Naive thymus-derived CD4-positive, alpha-beta T cell (primary cell): ENCODE results near the gene NKD1. TPM values are rescaled to one million over a fixed set of nuclear protein-coding genes. Genes with fewer than 3 reads are reported as not detected.

Experiments used
- ATAC-seq: fragments of 150-1000 bp; cut with Tn5 transposase; 2 replicates; pipeline ENCODE4 v1.10.0; 2021; ENCODE audit warnings: mild to moderate bottlenecking, moderate library complexity
- CTCF ChIA-PET: fragments of 350-600 bp; sonication (Branson Sonifier 250); formaldehyde crosslinking; loops from one replicate; lab custom pipeline; 2021; ENCODE audit warnings: antibody characterized with exemption; lab: Charles Lee
- POLR2A ChIA-PET: fragments of 350-600 bp; sonication (Branson Sonifier 250); formaldehyde crosslinking; loops from one replicate; lab custom pipeline; 2021; ENCODE audit warnings: antibody characterized with exemption, inconsistent platforms; lab: Charles Lee
- DNase-seq, 9 donors: peaks; one replicate each; pipeline versions ENCODE4 v3.0.0 to v3.0.0-alpha.2; 2020 to 2022; ENCODE audit warnings: mixed read lengths in 1 of 9
- H3K27ac ChIP-seq: one replicate; pipeline ENCODE4 v1.7.0; 2013; ENCODE audit warnings: mild to moderate bottlenecking, low read depth, low read length, moderate library complexity
- H3K27me3 ChIP-seq, 2 donors: one replicate each; pipeline ENCODE4 v1.7.0; 2013; ENCODE audit warnings: low read length in 2 of 2, mild to moderate bottlenecking in 2 of 2, moderate library complexity in 2 of 2; ENCODE audit not compliant: control insufficient read depth in 2 of 2, insufficient read depth in 2 of 2
- H3K36me3 ChIP-seq, 3 experiments: 1 replicate in 2 of 3; 2 replicates in 1 of 3; pipeline ENCODE4 v1.7.0; 2013; ENCODE audit warnings: low read length in 3 of 3, mild to moderate bottlenecking in 3 of 3, moderate library complexity in 1 of 3; ENCODE audit not compliant: insufficient read depth in 3 of 3, control insufficient read depth in 2 of 3
- H3K4me1 ChIP-seq, 2 donors: one replicate each; pipeline ENCODE4 v1.7.0; 2013; ENCODE audit warnings: low read length in 2 of 2, mild to moderate bottlenecking in 2 of 2, moderate library complexity in 1 of 2; ENCODE audit not compliant: control insufficient read depth in 2 of 2, insufficient read depth in 2 of 2
- H3K4me3 ChIP-seq: 2 replicates; pipeline ENCODE4 v1.7.0; 2013; ENCODE audit warnings: mild to moderate bottlenecking, low read length
- H3K9me3 ChIP-seq, 3 experiments: 1 replicate in 2 of 3; 2 replicates in 1 of 3; pipeline ENCODE4 v1.7.0; 2013; ENCODE audit warnings: low read length in 3 of 3; ENCODE audit not compliant: control insufficient read depth in 2 of 3
- H3K27ac Mint-ChIP-seq, 9 donors: one replicate each; pipeline ENCODE4 v1.8.0; 2020 to 2022; ENCODE audit warnings: mixed read lengths in 9 of 9, mild to moderate bottlenecking in 8 of 9, moderate library complexity in 5 of 9, inconsistent platforms in 2 of 9
- H3K27me3 Mint-ChIP-seq, 5 donors: one replicate each; pipeline ENCODE4 v1.8.0; 2021 to 2022; ENCODE audit warnings: mixed read lengths in 5 of 5, mild to moderate bottlenecking in 1 of 5
- H3K36me3 Mint-ChIP-seq, 5 donors: one replicate each; pipeline ENCODE4 v1.8.0; 2020 to 2022; ENCODE audit warnings: mixed read lengths in 5 of 5, mild to moderate bottlenecking in 3 of 5, inconsistent platforms in 1 of 5
- H3K4me1 Mint-ChIP-seq, 7 donors: one replicate each; pipeline ENCODE4 v1.8.0; 2020 to 2022; ENCODE audit warnings: mixed read lengths in 7 of 7, mild to moderate bottlenecking in 3 of 7, inconsistent platforms in 1 of 7
- H3K4me3 Mint-ChIP-seq, 10 donors: one replicate each; pipeline ENCODE4 v1.8.0; 2020 to 2022; ENCODE audit warnings: mild to moderate bottlenecking in 10 of 10, mixed read lengths in 10 of 10, moderate library complexity in 6 of 10, inconsistent platforms in 2 of 10
- H3K9me3 Mint-ChIP-seq, 11 donors: one replicate each; pipeline ENCODE4 v1.8.0; 2020 to 2022; ENCODE audit warnings: mixed read lengths in 11 of 11, mild to moderate bottlenecking in 4 of 11, inconsistent platforms in 1 of 11, moderate library complexity in 1 of 11
- intact Hi-C, 2 donors: fragments of 100-400 bp; cut with micrococcal nuclease; formaldehyde crosslinking; loops; one replicate each; pipeline ENCODE4 v1.15.1; 2023
- polyA plus RNA-seq, 2 donors: library from polyadenylated mRNA; unstranded; fragments of 300-500 nt; fragmentation: Illumina TruSeq; gene quantifications; one replicate each; pipeline ENCODE4 v1.2.3, GENCODE V29; 2021
- total RNA-seq, 6 experiments: library from RNA in 5 of 6; stranded (reverse) in 5 of 6; gene quantifications; 1 replicate in 5 of 6; 2 replicates in 1 of 6; pipeline ENCODE4 v1.2.3 and lab custom pipeline; 2021 to 2026

NKD1 gene
- total and polyA plus RNA-seq, 7 experiments from 2014 or later: 0.36 to 7.9 (median 5.0) TPM

DNA sequence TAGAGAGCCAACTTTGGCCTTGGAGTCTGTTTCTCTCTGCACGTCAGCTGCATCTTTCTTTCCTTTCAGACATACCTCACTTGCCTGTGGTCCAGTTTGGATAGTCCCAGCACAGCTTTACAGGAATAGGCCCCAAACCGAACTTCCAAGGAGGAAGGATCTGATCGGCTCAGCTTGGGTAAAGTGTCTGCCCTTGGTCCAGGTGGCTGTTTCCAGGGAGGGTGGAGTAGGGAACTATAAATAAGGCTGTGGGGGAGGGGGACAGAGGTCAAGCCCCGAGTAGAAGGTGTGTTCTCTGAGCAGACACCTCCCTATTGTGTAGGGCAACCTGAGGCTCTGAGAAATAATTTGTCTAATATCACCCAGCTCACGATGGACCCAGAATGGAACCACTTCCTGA lies 29.2 kb upstream of the NKD1 start:
- Histone ChIP-seq H3K27me3 (no peaks in the 10 kb centered on the region), H3K27ac (no peak overlapping the region), H3K9me3 (peaks cover 0 to 8% (median 0%) of the 10 kb centered on the region in 3 experiments), H3K36me3 (no peaks in the 10 kb centered on the region), H3K4me3 (no peak overlapping the region), H3K4me1 (no peaks in the 10 kb centered on the region)
- H3K36me3 Mint-ChIP-seq: peaks cover 2 to 16% (median 9%) of the 10 kb centered on the region in 5 donors
- H3K4me3 Mint-ChIP-seq: no peak overlapping the region
- DNase-seq: no peak
- POLR2A ChIA-PET: no interaction called here
- peaks cover 0 to 25% (median 0%) of the 10 kb centered on the region in 5 donors for H3K27me3 Mint-ChIP-seq
- H3K9me3 Mint-ChIP-seq: peaks cover 8 to 30% (median 16%) of the 10 kb centered on the region in 11 donors
- intact Hi-C loops: no loop called here
- CTCF ChIA-PET: no interaction called here
- ATAC-seq: no peak
- H3K27ac Mint-ChIP-seq: peak overlapping the region in 1 of 9 donors; percentile 55
- H3K4me1 Mint-ChIP-seq: peaks cover 0 to 3% (median 0%) of the 10 kb centered on the region in 7 donors

GRCh38 chr16:50519602-50520001 lies 28.6 kb upstream of the NKD1 start:
- no peak overlapping the region for H3K4me3 Mint-ChIP-seq
- Histone ChIP-seq H3K36me3 (no peaks in the 10 kb centered on the region), H3K4me1 (no peaks in the 10 kb centered on the region), H3K4me3 (no peak overlapping the region), H3K9me3 (peaks cover 0 to 8% (median 0%) of the 10 kb centered on the region in 3 experiments), H3K27me3 (no peaks in the 10 kb centered on the region), H3K27ac (no peak overlapping the region)
- ChIA-PET POLR2A (no interaction called here), CTCF (interaction anchor here (0.7 kb wide), 1 partner anchor 150 kb away, joined by 5 read pairs; no protein-coding TSS in a partner anchor)
- H3K27me3 Mint-ChIP-seq: peaks cover 0 to 24% (median 0%) of the 10 kb centered on the region in 5 donors
- intact Hi-C loops: no loop called here
- no peak overlapping the region for H3K27ac Mint-ChIP-seq
- ATAC-seq (no peak), DNase-seq (no peak)
- peaks cover 8 to 30% (median 16%) of the 10 kb centered on the region in 11 donors for H3K9me3 Mint-ChIP-seq
- peaks cover 2 to 16% (median 9%) of the 10 kb centered on the region in 5 donors for H3K36me3 Mint-ChIP-seq
- H3K4me1 Mint-ChIP-seq: peaks cover 0 to 3% (median 0%) of the 10 kb centered on the region in 7 donors

GRCh38 chr16:50520451-50521245 lies 27.5 kb upstream of the NKD1 start:
- no peaks in the 10 kb centered on the region for H3K4me1 ChIP-seq
- CTCF ChIA-PET: no interaction called here
- Mint-ChIP-seq H3K36me3 (peaks cover 2 to 9% (median 8%) of the 10 kb centered on the region in 5 donors), H3K27ac (no peak overlapping the region), H3K27me3 (peaks cover 0 to 17% (median 0%) of the 10 kb centered on the region in 5 donors), H3K9me3 (peaks cover 8 to 23% (median 14%) of the 10 kb centered on the region in 11 donors), H3K4me3 (no peak overlapping the region), H3K4me1 (peaks cover 0 to 3% (median 0%) of the 10 kb centered on the region in 7 donors)
- no peak overlapping the region for H3K4me3 ChIP-seq
- H3K36me3 ChIP-seq: no peaks in the 10 kb centered on the region
- no peak overlapping the region for H3K27ac ChIP-seq
- peaks cover 0 to 8% (median 0%) of the 10 kb centered on the region in 3 experiments for H3K9me3 ChIP-seq
- ATAC-seq (no peak), DNase-seq (peak in 1 of 9 donors; percentile 4)
- H3K27me3 ChIP-seq: no peaks in the 10 kb centered on the region
- intact Hi-C loops: no loop called here
- POLR2A ChIA-PET: no interaction called here

GRCh38 chr16:50521246-50521900 lies 26.8 kb upstream of the NKD1 start:
- Histone ChIP-seq H3K4me3 (no peak overlapping the region), H3K9me3 (peaks cover 0 to 8% (median 0%) of the 10 kb centered on the region in 3 experiments), H3K27me3 (no peaks in the 10 kb centered on the region), H3K36me3 (no peaks in the 10 kb centered on the region), H3K4me1 (no peaks in the 10 kb centered on the region), H3K27ac (no peak overlapping the region)
- H3K9me3 Mint-ChIP-seq: peaks cover 4 to 15% (median 9%) of the 10 kb centered on the region in 11 donors
- ChIA-PET CTCF (no interaction called here), POLR2A (no interaction called here)
- H3K27me3 Mint-ChIP-seq: peaks cover 0 to 16% (median 0%) of the 10 kb centered on the region in 5 donors
- H3K4me3 Mint-ChIP-seq: no peak overlapping the region
- intact Hi-C loops: no loop called here
- peaks cover 0 to 3% (median 0%) of the 10 kb centered on the region in 7 donors for H3K4me1 Mint-ChIP-seq
- ATAC-seq: no peak
- DNase-seq: no peak
- no peak overlapping the region for H3K27ac Mint-ChIP-seq
- peaks cover 2 to 7% (median 5%) of the 10 kb centered on the region in 5 donors for H3K36me3 Mint-ChIP-seq

DNA sequence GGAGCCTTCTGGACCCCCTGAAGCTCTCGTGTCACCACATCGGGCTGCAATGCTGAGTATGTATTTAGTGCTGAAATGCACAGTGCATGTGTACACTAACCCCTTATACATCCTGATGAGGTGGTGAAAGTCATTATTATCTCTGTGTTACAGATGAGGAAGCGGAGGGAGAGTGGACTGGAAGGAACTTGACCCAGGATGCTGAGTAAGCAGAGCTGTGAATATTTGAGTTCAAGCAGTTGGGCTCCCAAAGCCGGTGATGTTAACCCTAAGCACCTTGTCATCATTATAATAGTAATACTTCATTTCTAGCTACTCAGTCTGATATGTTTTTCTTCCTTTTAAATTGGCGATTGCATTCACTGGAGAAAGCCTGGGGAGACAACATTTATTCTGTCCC lies 25.9 kb upstream of the NKD1 start:
- H3K36me3 ChIP-seq: no peaks in the 10 kb centered on the region
- no peak for ATAC-seq
- intact Hi-C loops: no loop called here

GRCh38 chr16:50523710-50524109 lies 24.5 kb upstream of the NKD1 start:
- Histone ChIP-seq H3K9me3 (no peaks in the 10 kb centered on the region), H3K27me3 (no peaks in the 10 kb centered on the region), H3K4me3 (no peak overlapping the region), H3K27ac (no peak overlapping the region), H3K36me3 (no peaks in the 10 kb centered on the region), H3K4me1 (no peaks in the 10 kb centered on the region)
- DNase-seq (no peak), ATAC-seq (no peak)
- POLR2A ChIA-PET: interaction anchor here (0.7 kb wide), 1 partner anchor 13 kb away, joined by 3 read pairs; no protein-coding TSS in a partner anchor
- intact Hi-C loops: no loop called here
- CTCF ChIA-PET: no interaction called here
- no peak overlapping the region for H3K4me3 Mint-ChIP-seq
- H3K36me3 Mint-ChIP-seq: peaks cover 0 to 6% (median 0%) of the 10 kb centered on the region in 5 donors
- H3K4me1 Mint-ChIP-seq: peaks cover 0 to 3% (median 0%) of the 10 kb centered on the region in 7 donors
- H3K27ac Mint-ChIP-seq: no peak overlapping the region
- peaks cover 0 to 7% (median 4%) of the 10 kb centered on the region in 11 donors for H3K9me3 Mint-ChIP-seq
- H3K27me3 Mint-ChIP-seq: peaks cover 0 to 18% (median 0%) of the 10 kb centered on the region in 5 donors

More for the DNA sequence above, 25.9 kb upstream of the NKD1 start:
- no peak overlapping the region for H3K4me3 Mint-ChIP-seq
- no peak for DNase-seq
- peaks cover 0 to 18% (median 0%) of the 10 kb centered on the region in 5 donors for H3K27me3 Mint-ChIP-seq
- H3K4me1 ChIP-seq: no peaks in the 10 kb centered on the region
- peaks cover 0 to 3% (median 0%) of the 10 kb centered on the region in 7 donors for H3K4me1 Mint-ChIP-seq
- H3K27me3 ChIP-seq: no peaks in the 10 kb centered on the region
- no peak overlapping the region for H3K27ac Mint-ChIP-seq
- no peak overlapping the region for H3K27ac ChIP-seq
- CTCF ChIA-PET: no interaction called here
- H3K9me3 Mint-ChIP-seq: peaks cover 0 to 6% (median 0%) of the 10 kb centered on the region in 11 donors
- POLR2A ChIA-PET: no interaction called here
- peaks cover 0 to 3% (median 0%) of the 10 kb centered on the region in 3 experiments for H3K9me3 ChIP-seq
- H3K36me3 Mint-ChIP-seq: no peaks in the 10 kb centered on the region
- no peak overlapping the region for H3K4me3 ChIP-seq
